Mucosa of descending colon (tissue), 3 donors: ENCODE data around the gene FRAS1. TPM values are rescaled to one million over a fixed set of nuclear protein-coding genes. Genes with fewer than 3 reads are reported as not detected.

ENCODE experiments used
- ATAC-seq: fragments of 200-7000 bp; cut with Tn5 transposase; one replicate; pipeline ENCODE4 v1.9.1; 2020; ENCODE audit warnings: mild to moderate bottlenecking, moderate library complexity
- DNase-seq, 3 donors: peaks; one replicate each; pipeline ENCODE4 v3.0.0-alpha.2; 2020
- H3K36me3 ChIP-seq: fragments of 200-600 bp; one replicate; pipeline ENCODE4 v1.8.0; 2021; ENCODE audit warnings: low read depth, mild to moderate bottlenecking
- H3K4me1 ChIP-seq: fragments of 200-600 bp; one replicate; pipeline ENCODE4 v1.8.0; 2021; ENCODE audit warnings: low read depth, mild to moderate bottlenecking
- H3K4me3 ChIP-seq: fragments of 200-600 bp; one replicate; pipeline ENCODE4 v1.8.0; 2021; ENCODE audit warnings: mild to moderate bottlenecking
- H3K9me3 ChIP-seq: fragments of 200-600 bp; one replicate; pipeline ENCODE4 v1.8.0; 2021; ENCODE audit warnings: mild to moderate bottlenecking
- CTCF ChIP-seq: fragments of 200-600 bp; IDR thresholded peaks from one replicate; pipeline ENCODE4 v1.8.0; 2022; ENCODE audit warnings: antibody characterized with exemption, mild to moderate bottlenecking
- intact Hi-C, 2 donors: fragments of 100-400 bp; cut with DNase I in 1 of 2; cut with micrococcal nuclease in 1 of 2; formaldehyde crosslinking; loops; one replicate each; pipeline versions ENCODE4 v1.11.0 to v1.11.1; 2022; cut with DNase I, micrococcal nuclease
- total RNA-seq, 3 donors: library from RNA; stranded (reverse); fragmentation: NEBNext Ultra II Directional in 2 of 3; extraction: Animal tissue kit (Norgen Biotek cat#: 25700) in 2 of 3; gene quantifications; one replicate each; pipeline versions ENCODE4 v1.2.1 to v1.2.4, GENCODE V29; 2021 to 2023
- donor health status: DM: no; HTN: no; CAD: no; lungs with moderate emphysema.
- donor health status: DM: no; HTN: no; CAD: no.
- donor health status: DM: no; HTN: yes; CAD: no.

FRAS1 gene
- total RNA-seq, 3 donors from 2014 or later: 1.2 to 9.3 (median 2.2) TPM

GRCh38 chr4:78468272-78468671 lies 411.1 kb downstream of the FRAS1 start:
- Histone ChIP-seq H3K9me3 (no peaks in the 10 kb centered on the region), H3K4me1 (no peaks in the 10 kb centered on the region), H3K36me3 (no peaks in the 10 kb centered on the region), H3K4me3 (no peak overlapping the region)
- DNase-seq (no peak), ATAC-seq (no peak)
- no peak for TF ChIP-seq CTCF
- intact Hi-C loops: no loop called here

- no peak for TF ChIP-seq CTCF
- Histone ChIP-seq H3K4me1 (no peaks in the 10 kb centered on the region), H3K9me3 (no peaks in the 10 kb centered on the region), H3K36me3 (no peaks in the 10 kb centered on the region), H3K4me3 (no peak overlapping the region)
- intact Hi-C loops: no loop called here
- DNase-seq (no peak), ATAC-seq (no peak)
Measured at GRCh38 chr4:78476108-78476704, 419.1 kb downstream of the FRAS1 start.

GRCh38 chr4:78477276-78477675 lies 420.2 kb downstream of the FRAS1 start:
- TF ChIP-seq CTCF: no peak
- H3K9me3 ChIP-seq: no peaks in the 10 kb centered on the region
- no peaks in the 10 kb centered on the region for H3K36me3 ChIP-seq
- no peak for ATAC-seq
- no peak for DNase-seq
- no peak overlapping the region for H3K4me3 ChIP-seq
- intact Hi-C loops: no loop called here
- no peaks in the 10 kb centered on the region for H3K4me1 ChIP-seq

GRCh38 chr4:78478523-78478922 lies 421.4 kb downstream of the FRAS1 start:
- intact Hi-C loops: no loop called here
- no peak for ATAC-seq

GRCh38 chr4:78480286-78480685 lies 423.2 kb downstream of the FRAS1 start:
- DNase-seq (no peak), ATAC-seq (no peak)
- no peak for TF ChIP-seq CTCF
- H3K36me3 ChIP-seq: no peaks in the 10 kb centered on the region
- no peaks in the 10 kb centered on the region for H3K4me1 ChIP-seq
- intact Hi-C loops: no loop called here
- no peak overlapping the region for H3K4me3 ChIP-seq
- H3K9me3 ChIP-seq: no peaks in the 10 kb centered on the region

More at GRCh38 chr4:78478523-78478922, 421.4 kb downstream of the FRAS1 start:
- Histone ChIP-seq H3K4me1 (no peaks in the 10 kb centered on the region), H3K36me3 (no peaks in the 10 kb centered on the region), H3K4me3 (no peak overlapping the region), H3K9me3 (no peaks in the 10 kb centered on the region)
- DNase-seq: no peak
- no peak for TF ChIP-seq CTCF

- Histone ChIP-seq H3K9me3 (no peaks in the 10 kb centered on the region), H3K4me3 (no peak overlapping the region), H3K4me1 (no peaks in the 10 kb centered on the region), H3K36me3 (no peaks in the 10 kb centered on the region)
- intact Hi-C loops: no loop called here
- ATAC-seq (no peak), DNase-seq (no peak)
- no peak for TF ChIP-seq CTCF
Measured at GRCh38 chr4:78481180-78481579, 424.1 kb downstream of the FRAS1 start.
